ENCODE measurements around the gene PTPRN2. TPM values are rescaled to one million over a fixed set of nuclear protein-coding genes. Genes with fewer than 3 reads are reported as not detected.

Gene PTPRN2
- total and polyA plus RNA-seq, 2 of the 13 experiments (the other 11 are each of a cell fraction or from before 2014, with no cell fraction given) = 2.5 to 24.2 TPM

DNA sequence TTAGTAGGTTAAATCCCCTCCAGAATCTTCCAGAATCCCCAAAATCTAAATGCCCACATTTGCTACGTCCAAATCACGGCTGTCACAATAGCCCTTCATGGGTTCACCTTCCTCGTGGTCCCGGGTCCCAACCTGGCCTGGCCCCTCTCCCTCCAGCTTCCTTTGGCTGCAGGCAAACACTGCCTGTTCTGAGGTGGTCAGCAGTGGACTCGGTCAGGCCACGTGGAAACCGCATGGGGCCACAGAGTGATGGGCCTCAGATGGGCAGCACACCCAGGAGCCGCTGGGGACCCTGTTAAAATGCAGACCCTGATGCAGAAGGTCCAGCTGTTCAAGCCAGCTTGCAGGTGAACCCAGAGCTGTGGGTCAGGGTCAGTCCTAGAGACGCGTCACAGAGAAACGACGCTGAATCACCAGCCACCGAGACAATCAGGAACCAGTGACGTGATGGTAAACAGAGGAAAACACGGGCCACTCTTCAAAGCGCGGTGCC lies 662.2 kb downstream of the PTPRN2 start:
- H3K9me3 ChIP-seq (ENCODE audit: low read length) = no peaks in the 10 kb centered on the region
- H3K4me1 ChIP-seq (ENCODE audit: insufficient read depth, low read length) = no peaks in the 10 kb centered on the region
- no peak overlapping the region for H3K27ac ChIP-seq (ENCODE audit: extremely low read length, insufficient read depth, low read length)
- ChIA-PET CTCF (ENCODE audit: low intra/inter-chr PET ratio, low total read pairs) (no interaction called here), POLR2A (no interaction called here)
- ATAC-seq (no peak), FAIRE-seq (no peak), DNase-seq (ENCODE audit: low spot score) (no peak)
- H3K27me3 ChIP-seq (ENCODE audit: control insufficient read depth in 1 of 2, insufficient read depth in 2 of 2, low read length in 2 of 2) = peaks cover 0 to 13% of the 10 kb centered on the region in 2 experiments; a peak in 3 of 5 replicates
- H3K4me3 ChIP-seq (replicated peaks in 1 of 3; ENCODE audit: insufficient read depth in 1 of 3, low read depth in 2 of 3, low read length in 3 of 3) = no peak overlapping the region
- no peak overlapping the region for H2AFZ ChIP-seq (ENCODE audit: low read length)
- H3K79me2 ChIP-seq (ENCODE audit: insufficient read depth, low read length) = no peaks in the 10 kb centered on the region
- in situ Hi-C loops (cut with HindIII; ENCODE audit: extremely low pct_ligation_motif_present, low pct_unique_long_range_greater_than_20kb) = no loop called here
- no TSS peak for BruUV-seq (replicated peaks)
- H4K20me1 ChIP-seq (ENCODE audit: insufficient read depth, low read length) = 0 out of 2 replicates have a peak, but pooled peaks cover 3% of the 10 kb centered on the region
- H3K9ac ChIP-seq (ENCODE audit: insufficient read depth, low read depth, low read length) = no peak overlapping the region
- H3K36me3 ChIP-seq (replicated peaks in 1 of 2; ENCODE audit: control insufficient read depth in 1 of 2, insufficient read depth in 2 of 2, low read length in 2 of 2) = no peaks in the 10 kb centered on the region
- H3K4me2 ChIP-seq (ENCODE audit: low read depth, low read length) = no peak overlapping the region
- intact Hi-C loops (cut with micrococcal nuclease; ENCODE audit: unreplicated experiment) = no loop called here
- 65% methylated on average over 14 of the region's 17 CpGs for WGBS (ENCODE audit: low lambda C conversion rate)
- TF ChIP-seq RFXAP (CRISPR knock-in tag; IDR thresholded peaks at IDR 0.05; ENCODE audit: borderline replicate concordance) (no peak), GFI1 (CRISPR knock-in tag; IDR thresholded peaks at IDR 0.05; ENCODE audit: borderline replicate concordance) (no peak), PAF1 (CRISPR knock-in tag; IDR thresholded peaks at IDR 0.05) (no peak), ZBTB1 (CRISPR knock-in tag; IDR thresholded peaks at IDR 0.05; ENCODE audit: borderline replicate concordance) (no peak)
- TF ChIP-seq, protein P1, sequence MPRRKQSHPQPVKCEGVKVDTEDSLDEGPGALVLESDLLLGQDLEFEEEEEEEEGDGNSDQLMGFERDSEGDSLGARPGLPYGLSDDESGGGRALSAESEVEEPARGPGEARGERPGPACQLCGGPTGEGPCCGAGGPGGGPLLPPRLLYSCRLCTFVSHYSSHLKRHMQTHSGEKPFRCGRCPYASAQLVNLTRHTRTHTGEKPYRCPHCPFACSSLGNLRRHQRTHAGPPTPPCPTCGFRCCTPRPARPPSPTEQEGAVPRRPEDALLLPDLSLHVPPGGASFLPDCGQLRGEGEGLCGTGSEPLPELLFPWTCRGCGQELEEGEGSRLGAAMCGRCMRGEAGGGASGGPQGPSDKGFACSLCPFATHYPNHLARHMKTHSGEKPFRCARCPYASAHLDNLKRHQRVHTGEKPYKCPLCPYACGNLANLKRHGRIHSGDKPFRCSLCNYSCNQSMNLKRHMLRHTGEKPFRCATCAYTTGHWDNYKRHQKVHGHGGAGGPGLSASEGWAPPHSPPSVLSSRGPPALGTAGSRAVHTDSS (CRISPR knock-in tag; conservative IDR thresholded peaks at IDR 0.05) = no peak
- TF ChIP-seq, protein P2, sequence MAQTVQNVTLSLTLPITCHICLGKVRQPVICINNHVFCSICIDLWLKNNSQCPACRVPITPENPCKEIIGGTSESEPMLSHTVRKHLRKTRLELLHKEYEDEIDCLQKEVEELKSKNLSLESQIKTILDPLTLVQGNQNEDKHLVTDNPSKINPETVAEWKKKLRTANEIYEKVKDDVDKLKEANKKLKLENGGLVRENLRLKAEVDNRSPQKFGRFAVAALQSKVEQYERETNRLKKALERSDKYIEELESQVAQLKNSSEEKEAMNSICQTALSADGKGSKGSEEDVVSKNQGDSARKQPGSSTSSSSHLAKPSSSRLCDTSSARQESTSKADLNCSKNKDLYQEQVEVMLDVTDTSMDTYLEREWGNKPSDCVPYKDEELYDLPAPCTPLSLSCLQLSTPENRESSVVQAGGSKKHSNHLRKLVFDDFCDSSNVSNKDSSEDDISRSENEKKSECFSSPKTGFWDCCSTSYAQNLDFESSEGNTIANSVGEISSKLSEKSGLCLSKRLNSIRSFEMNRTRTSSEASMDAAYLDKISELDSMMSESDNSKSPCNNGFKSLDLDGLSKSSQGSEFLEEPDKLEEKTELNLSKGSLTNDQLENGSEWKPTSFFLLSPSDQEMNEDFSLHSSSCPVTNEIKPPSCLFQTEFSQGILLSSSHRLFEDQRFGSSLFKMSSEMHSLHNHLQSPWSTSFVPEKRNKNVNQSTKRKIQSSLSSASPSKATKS (CRISPR knock-in tag; IDR thresholded peaks at IDR 0.05) = no peak
